ENCODE measurements around the gene CANX. TPM values are rescaled to one million over a fixed set of nuclear protein-coding genes. Genes with fewer than 3 reads are reported as not detected.

CANX gene
- total and polyA plus RNA-seq, 9 donors, result 176 to 688 (median 573) TPM

GRCh38 chr5:179762781-179763176 is 64.0 kb downstream of the CANX start:
- H3K36me3 ChIP-seq, result no peaks in the 10 kb centered on the region
- TF ChIP-seq EP300 (IDR thresholded peaks at IDR 0.05) (no peak), POLR2A (IDR thresholded peaks at IDR 0.05) (no peak)
- TF ChIP-seq, protein P1, sequence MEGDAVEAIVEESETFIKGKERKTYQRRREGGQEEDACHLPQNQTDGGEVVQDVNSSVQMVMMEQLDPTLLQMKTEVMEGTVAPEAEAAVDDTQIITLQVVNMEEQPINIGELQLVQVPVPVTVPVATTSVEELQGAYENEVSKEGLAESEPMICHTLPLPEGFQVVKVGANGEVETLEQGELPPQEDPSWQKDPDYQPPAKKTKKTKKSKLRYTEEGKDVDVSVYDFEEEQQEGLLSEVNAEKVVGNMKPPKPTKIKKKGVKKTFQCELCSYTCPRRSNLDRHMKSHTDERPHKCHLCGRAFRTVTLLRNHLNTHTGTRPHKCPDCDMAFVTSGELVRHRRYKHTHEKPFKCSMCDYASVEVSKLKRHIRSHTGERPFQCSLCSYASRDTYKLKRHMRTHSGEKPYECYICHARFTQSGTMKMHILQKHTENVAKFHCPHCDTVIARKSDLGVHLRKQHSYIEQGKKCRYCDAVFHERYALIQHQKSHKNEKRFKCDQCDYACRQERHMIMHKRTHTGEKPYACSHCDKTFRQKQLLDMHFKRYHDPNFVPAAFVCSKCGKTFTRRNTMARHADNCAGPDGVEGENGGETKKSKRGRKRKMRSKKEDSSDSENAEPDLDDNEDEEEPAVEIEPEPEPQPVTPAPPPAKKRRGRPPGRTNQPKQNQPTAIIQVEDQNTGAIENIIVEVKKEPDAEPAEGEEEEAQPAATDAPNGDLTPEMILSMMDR (IDR thresholded peaks at IDR 0.05), result no peak
- H3K27ac ChIP-seq, result peak overlapping the region in 1 of 2 donors; percentile 11
- DNase-seq, result no peak
- no peaks in the 10 kb centered on the region for H3K27me3 ChIP-seq
- no peaks in the 10 kb centered on the region for H3K9me3 ChIP-seq
- WGBS, 3 donors, result 6 to 18% (median 10%) methylated on average over 3 of the region's 3 CpGs
- no peak overlapping the region for H3K4me3 ChIP-seq
- peaks cover 2% of the 10 kb centered on the region for H3K4me1 ChIP-seq (ENCODE audit: insufficient read depth)
- intact Hi-C loops (cut with DNase I), result loop anchor here in 3 of 4 donors (5.0 to 10.0 kb wide), 2 partner anchors 35 to 142 kb away; partner anchors contain the start of gene TBC1D9B (in 1 of the 3)

DNA sequence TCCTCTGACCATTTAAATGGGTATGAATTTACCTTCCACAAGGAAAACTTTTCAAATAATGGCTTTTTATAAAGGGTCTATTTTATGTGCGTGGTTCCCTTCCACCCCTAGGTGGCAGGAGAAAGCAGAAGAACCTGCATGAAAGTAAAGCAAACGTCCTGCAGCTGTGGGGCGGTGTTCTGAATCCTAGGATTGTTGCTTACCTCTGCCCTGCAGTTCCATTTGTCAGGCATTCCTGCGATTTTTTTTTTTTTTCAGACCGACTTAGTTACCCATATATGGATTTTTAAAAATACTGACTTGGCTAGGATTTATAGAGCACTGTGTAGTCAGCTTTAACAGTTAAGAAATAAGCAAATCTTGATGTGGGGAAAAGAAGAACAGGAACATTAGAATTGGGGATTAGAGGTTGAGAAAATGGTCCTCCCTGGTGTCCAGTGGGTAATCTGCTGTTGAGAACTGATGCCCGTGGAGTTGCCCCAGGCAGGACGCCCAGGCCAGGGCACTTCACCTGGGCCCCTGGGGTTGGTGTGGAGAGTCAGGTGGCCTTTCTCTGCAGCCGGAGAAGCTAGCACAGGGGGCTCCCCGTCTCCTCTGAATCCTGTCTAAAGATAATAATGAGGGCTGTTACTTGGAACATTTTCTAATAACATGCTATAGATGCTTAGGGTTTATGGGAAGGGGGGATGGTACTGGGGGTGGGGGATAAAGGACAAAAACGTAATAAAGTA is 64.6 kb downstream of the CANX start:
- intact Hi-C loops (cut with DNase I), result loop anchor here in 3 of 4 donors (5.0 to 10.0 kb wide), 2 partner anchors 34 to 141 kb away; partner anchors contain the start of gene TBC1D9B (in 1 of the 3)
- Histone ChIP-seq H3K9me3 (no peaks in the 10 kb centered on the region), H3K4me1 (ENCODE audit: insufficient read depth) (peaks cover 2% of the 10 kb centered on the region), H3K27me3 (no peaks in the 10 kb centered on the region), H3K4me3 (no peak overlapping the region), H3K27ac (no peak overlapping the region), H3K36me3 (no peaks in the 10 kb centered on the region)
- peak; percentile 55 to 81 (median 68) for DNase-seq
- TF ChIP-seq EP300 (IDR thresholded peaks at IDR 0.05) (no peak), POLR2A (IDR thresholded peaks at IDR 0.05) (no peak)
- TF ChIP-seq, protein P1 (IDR thresholded peaks at IDR 0.05), result peak; percentile 58 to 88 (median 87)
- WGBS, 3 donors, result 13 to 14% (median 13%) methylated on average over 10 of the region's 10 CpGs

- intact Hi-C loops (cut with DNase I), result loop anchor here in 3 of 4 donors (5.0 to 10.0 kb wide), 2 partner anchors 33 to 141 kb away; partner anchors contain the start of gene TBC1D9B (in 1 of the 3)
- Histone ChIP-seq H3K36me3 (no peaks in the 10 kb centered on the region), H3K27ac (no peak overlapping the region), H3K4me1 (ENCODE audit: insufficient read depth) (peaks cover 2% of the 10 kb centered on the region), H3K27me3 (no peaks in the 10 kb centered on the region), H3K9me3 (no peaks in the 10 kb centered on the region), H3K4me3 (no peak overlapping the region)
- TF ChIP-seq EP300 (IDR thresholded peaks at IDR 0.05) (no peak), POLR2A (IDR thresholded peaks at IDR 0.05) (no peak)
- TF ChIP-seq, protein P1 (IDR thresholded peaks at IDR 0.05), result no peak
- WGBS, 3 donors, result 70 to 74% (median 71%) methylated on average over 8 of the region's 8 CpGs
- DNase-seq, result no peak
These were observed 65.3 kb downstream of the CANX start for GRCh38 chr5:179764056-179764455.

DNA sequence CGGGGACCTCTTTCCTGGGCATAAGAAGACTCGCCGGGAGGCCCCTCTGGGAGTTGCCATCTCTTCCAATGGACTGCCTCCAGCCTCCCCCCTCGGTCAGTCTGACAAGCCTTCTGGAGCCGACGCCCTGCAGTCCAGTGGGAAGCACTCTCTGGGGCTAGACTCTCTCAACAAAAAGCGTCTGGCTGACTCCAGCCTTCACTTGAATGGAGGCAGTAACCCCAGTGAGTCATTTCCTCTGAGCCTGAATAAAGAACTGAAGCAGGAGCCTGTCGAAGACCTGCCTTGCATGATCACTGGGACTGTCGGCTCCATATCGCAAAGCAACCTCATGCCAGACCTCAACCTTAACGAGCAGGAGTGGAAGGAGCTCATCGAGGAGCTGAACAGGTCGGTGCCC is 66.6 kb downstream of the CANX start:
- H3K4me1 ChIP-seq (ENCODE audit: insufficient read depth), result no peaks in the 10 kb centered on the region
- no peak overlapping the region for H3K4me3 ChIP-seq

More for the DNA sequence above, 66.6 kb downstream of the CANX start:
- intact Hi-C loops (cut with DNase I), result loop anchor here in 1 of 4 donors (10.0 kb wide), 1 partner anchor 139 kb away; the partner anchor contains the start of gene TBC1D9B
- no peak for TF ChIP-seq EP300 (IDR thresholded peaks at IDR 0.05)
- TF ChIP-seq, protein P1 (IDR thresholded peaks at IDR 0.05), result no peak
- Histone ChIP-seq H3K27me3 (no peaks in the 10 kb centered on the region), H3K36me3 (no peaks in the 10 kb centered on the region), H3K27ac (no peak overlapping the region), H3K9me3 (no peaks in the 10 kb centered on the region)
- DNase-seq, result no peak
- WGBS, 3 donors, result 53 to 64% (median 56%) methylated on average over 13 of the region's 13 CpGs

Measured in ovary (tissue), 9 donors.